HS-27A (cell line): ENCODE data around the gene ADAMTS17.
"Not testable (repeated sequence)": the region's sequence is repeated elsewhere in the genome, so short reads cannot be mapped to it uniquely, and the experiment has no call there.

ENCODE experiments used
- DNase-seq: peaks from one replicate; pipeline ENCODE4 v3.0.0-alpha.2; 2012; ENCODE audit warnings: low read depth, missing footprints

Gene ADAMTS17

DNA sequence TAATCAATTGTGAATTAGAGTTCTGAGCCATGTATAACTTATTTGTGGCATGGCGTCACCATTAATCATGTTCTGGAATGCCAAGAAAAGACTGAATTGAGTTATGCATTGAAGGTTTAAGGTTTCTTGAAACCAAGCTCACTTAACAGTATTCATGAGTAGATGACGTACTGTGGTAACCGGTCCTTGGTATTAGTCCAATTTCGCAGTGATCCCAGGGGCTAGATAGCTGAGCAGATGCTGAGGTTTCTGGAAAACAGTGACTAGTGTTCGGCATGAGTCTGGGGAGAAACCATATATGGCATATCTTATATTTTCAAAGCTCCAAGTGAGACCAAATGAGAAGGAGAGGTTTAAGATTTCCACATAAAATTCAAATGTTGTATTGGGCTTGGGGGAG, 390.3 kb downstream of the ADAMTS17 start:
- DNase-seq, result no peak

DNA sequence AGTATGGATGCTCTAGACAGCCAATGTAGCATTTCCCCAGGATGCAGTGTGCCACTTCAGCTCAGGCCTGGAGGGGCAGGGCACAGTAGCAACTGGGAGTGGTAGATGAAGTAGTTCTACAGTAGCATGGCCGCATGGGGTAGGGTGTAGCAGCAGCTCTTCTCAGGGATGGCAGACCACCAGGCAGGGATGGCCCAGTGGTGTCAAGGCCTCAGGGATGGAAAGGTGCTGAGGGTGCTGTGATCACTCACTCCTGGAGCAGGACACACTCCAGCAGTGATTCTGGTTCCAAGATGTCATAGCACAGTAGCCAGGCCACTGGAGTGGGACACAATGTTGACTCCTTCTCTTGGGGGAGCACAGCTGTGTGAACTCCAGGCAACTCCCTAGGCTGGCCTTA, 397.6 kb downstream of the ADAMTS17 start:
- DNase-seq, result no peak

DNA sequence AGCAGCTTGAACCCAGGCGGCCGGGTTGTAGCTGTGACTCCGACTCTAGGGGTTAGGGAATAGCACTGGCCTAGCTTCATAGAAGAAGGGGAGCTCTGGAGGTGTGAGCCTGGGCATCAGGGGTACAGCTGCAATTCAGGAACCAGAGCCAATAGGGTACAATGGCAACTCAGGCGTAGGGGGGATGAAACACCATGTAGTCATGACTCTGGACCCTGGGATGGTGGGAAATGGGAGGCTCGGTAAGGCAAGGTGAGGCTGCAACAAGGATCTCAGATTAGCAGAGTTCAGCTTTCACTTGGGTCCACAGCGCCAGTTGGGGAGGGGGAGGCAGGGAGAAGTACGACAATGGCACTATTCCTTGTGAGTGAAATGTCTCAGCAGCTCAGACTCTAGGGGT, 398.3 kb downstream of the ADAMTS17 start:
- DNase-seq, result no peak

DNA sequence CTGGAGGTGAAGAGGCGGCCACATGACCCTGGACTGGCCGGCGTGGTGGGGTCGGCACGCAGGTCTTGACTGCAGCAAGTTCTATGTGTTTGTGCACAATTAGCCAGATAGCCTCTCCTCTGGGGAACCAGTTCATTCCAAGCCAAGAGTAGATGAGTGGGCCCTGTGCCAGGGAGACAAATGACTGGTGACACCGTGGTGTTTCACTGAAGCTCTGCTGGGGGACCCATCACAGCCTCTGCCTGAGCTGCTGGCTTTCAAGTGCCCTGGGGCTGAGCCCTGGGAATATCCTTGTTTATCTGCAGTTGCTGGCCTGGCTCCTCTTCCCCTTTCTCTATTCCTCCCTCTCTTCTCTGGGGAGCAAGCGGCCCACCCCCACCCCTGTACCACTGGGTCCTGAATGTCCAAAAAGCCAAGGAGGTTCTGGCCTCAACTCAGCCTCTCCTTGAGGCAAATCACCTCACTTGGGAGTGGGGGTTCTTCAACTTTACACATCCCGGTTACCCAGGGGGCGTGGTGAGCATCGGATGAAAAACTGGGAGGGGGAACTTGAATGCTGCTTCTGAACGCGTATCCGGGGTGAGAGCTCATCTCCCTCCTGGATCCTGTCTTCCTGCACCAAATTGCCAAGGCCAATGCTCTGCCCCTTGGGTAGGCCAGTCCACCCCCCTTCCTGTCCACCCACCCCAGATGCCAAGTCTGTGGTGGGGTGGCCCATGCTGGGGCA, 408.9 kb downstream of the ADAMTS17 start:
- no peak for DNase-seq

DNA sequence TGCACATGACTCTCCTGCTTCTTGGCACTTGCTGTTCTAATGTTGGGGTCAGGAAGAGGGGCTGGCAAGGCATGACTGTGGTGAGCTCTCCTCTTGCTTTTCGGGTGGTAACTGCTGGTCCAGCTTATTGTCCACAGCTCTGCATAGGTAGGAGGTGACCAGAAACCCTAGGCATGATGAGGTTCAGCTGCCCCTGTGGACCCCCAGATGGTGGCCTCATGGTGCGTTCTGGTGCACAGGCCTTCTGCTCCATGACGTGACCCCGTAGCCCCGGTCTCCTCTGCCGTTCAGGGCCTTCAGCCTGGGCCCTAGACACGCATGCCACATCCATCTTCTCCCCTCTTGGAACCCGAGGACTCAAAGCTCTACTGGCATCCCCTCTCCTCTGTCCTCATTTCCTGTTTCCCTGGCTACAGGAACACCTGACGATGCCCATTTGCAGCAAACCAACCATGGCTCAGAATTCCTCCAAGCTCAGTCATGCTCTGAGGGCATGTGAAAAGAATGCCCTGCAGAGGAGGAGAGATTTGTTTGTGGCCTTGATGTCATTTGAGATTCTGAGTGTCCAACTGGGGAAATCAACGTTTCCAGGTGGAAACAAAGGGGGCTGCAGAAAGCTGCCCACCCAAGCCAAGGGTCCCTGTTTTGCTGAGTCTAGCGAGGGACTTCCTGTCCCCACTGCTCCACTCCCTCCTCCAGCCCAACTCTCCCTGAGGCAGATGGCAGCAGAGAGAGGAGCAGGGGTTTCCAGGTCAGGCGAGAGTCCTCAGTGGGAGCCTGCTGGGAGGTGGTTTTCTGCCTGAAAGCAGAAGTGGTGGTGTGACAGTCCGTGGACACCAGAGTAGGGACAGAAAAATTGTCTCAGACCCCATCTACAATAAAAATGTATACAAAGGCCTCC, 409.8 kb downstream of the ADAMTS17 start:
- peak; percentile 2 for DNase-seq

DNA sequence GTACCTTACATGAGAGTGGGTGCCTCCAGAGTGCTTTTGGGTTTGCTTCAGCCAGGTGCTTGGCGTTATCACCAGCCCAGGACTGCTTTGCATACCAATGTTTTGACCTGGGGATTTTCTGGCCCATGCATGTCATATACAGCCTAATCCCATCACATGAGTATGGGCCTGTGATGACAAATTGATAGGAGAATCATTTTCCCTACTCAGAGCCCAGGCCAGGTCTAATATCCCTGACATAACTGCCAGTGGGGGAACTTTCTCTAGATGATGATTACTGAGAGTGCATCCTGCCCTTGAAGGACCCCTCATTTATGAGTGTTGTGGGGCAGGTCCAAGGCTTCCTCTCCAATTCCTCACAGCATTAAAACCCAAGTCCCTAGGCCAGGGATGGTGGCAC, 411.1 kb downstream of the ADAMTS17 start:
- DNase-seq, result no peak

DNA sequence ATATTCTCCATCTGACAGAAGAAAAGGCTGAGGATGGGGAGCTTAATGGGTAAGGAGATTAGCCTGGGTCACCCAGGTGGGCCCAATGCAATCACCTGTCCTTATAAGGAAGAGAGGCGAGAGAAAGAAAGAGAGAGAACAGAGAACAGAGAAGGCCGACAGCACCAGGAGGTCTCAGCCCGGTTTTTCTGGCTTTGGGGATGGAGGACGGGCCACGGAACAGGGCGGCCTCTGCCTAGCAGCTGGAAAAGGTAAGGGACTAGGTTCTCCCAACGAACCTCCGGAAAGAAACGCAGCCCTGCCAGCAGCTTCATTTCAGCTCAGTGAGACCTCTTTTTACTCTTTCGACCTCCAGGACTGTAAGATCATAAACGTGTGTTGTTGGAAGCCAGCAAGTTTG, 412.5 kb downstream of the ADAMTS17 start:
- no peak for DNase-seq

DNA sequence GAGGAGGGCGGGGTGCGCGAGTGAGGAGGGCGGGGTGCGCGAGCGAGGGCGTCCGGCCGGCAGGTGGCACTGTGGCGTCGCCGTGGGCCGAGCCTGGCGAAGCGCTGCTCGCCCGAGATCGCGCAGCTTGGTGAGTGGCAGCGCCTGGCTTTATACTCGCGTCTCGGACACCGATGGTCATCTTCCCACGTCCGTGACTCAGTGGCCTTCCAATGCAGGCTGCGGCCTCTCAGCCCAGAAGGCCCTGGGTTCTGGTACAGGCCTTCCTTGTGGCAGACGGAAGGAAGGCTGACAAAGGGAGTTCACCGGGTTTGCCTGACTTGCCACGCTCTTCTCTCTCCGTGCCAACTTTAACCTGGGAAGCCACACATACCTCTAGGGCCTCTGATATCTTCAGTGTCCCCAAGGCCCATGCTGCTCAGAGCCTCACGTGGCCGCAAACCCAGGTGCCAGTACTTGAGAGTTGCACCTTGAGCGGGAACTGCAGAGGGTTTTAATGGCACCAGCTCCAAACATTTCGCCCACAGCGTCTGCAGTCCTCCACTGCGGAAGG, 413.3 kb downstream of the ADAMTS17 start:
- DNase-seq, result no peak

DNA sequence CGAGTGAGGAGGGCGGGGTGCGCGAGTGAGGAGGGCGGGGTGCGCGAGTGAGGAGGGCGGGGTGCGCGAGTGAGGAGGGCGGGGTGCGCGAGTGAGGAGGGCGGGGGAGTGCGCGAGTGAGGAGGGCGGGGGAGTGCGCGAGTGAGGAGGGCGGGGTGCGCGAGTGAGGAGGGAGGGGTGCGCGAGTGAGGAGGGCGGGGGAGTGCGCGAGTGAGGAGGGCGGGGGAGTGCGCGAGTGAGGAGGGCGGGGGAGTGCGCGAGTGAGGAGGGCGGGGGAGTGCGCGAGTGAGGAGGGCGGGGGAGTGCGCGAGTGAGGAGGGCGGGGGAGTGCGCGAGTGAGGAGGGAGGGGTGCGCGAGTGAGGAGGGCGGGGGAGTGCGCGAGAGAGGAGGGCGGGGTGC, 415.2 kb downstream of the ADAMTS17 start:
- not testable (repeated sequence) for DNase-seq

DNA sequence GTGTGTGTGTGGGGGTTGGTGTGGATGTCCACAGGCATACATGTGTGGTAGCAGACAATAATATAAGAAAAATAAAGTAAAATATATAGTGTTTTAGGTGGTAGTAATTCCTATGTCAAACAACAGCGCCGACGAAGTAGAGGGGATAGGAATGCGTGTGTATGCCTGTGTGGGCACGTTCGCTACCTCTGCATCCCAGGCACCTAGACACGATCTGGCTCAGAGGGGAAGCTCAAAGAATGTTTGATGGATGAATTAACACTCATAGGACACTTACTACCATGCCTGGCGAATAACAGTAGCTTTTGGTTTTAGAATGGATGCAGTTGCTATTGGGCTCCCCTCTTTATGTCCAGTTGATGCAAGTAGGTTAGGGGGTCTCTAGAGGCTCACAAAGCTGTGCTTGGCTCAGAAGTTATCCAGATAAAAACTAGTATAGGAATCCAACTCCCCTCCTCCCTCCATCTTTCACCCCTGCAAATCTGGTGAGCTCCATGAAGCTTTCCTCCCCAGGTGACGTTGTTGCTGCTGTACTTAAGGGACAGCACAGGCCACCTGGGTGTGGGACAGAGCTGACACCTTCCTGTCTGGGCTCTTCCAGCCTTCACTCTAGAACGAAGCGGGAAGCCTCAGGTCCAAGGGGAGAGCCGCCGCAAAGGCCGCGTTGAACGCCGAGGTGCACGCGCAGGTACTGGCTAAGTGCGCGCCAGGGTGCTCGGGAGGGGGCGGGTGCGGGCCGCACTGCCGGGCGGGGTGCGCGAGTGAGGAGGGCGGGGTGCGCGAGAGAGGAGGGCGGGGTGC, 415.9 kb downstream of the ADAMTS17 start:
- DNase-seq, result no peak

DNA sequence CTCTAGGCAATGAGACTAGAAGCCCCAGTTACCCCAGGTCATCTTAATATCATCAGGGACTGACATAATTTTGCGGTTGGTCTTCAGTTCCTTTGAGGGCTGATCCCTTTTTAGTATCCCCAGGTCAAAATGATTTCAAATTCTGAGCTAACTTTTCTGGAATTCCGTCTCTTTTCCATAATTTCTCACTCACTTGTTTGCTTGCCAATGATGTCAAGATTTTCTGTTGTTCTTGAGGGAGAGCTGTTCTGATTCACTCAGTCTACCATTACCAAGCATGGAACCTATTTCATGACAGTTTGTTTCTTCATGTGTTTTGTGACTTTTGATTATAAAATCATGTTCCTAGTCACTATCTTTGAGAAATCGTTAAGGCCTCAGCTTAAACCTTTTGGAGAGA, 418.1 kb downstream of the ADAMTS17 start:
- no peak for DNase-seq
